K562 (cell line): ENCODE measurements around the gene ADAMTSL2. TPM values are rescaled to one million over a fixed set of nuclear protein-coding genes. Genes with fewer than 3 reads are reported as not detected.
A peak's percentile ranks its signal among the peaks of the same experiment; 100 is the strongest.

Source experiments
- BCOR ChIP-seq: fragments of 450-650 bp; IDR thresholded peaks from 2 replicates; pipeline ENCODE4 v1.6.1; 2016
- CTBP1 ChIP-seq: fragments of 450-650 bp; IDR thresholded peaks from 2 replicates; pipeline ENCODE4 v1.6.1; 2016; ENCODE audit warnings: borderline replicate concordance
- MAX ChIP-seq: sonication (generic); formaldehyde crosslinking; IDR thresholded peaks from 2 replicates; pipeline ENCODE4 v1.9.0; 2022; ENCODE audit warnings: mild to moderate bottlenecking, missing genetic modification reagents
- MBD2 ChIP-seq: sonication (generic); IDR thresholded peaks from 2 replicates; pipeline ENCODE4 v1.6.1; 2016; ENCODE audit warnings: low read depth, borderline replicate concordance
- MTA2 ChIP-seq: fragments of 450-650 bp; IDR thresholded peaks from 2 replicates; pipeline ENCODE4 v1.6.1; 2016; ENCODE audit warnings: low read depth
- MTA3 ChIP-seq: fragments of 450-650 bp; formaldehyde crosslinking; IDR thresholded peaks from 2 replicates; pipeline ENCODE4 v1.6.1; 2017; ENCODE audit warnings: mild to moderate bottlenecking, borderline replicate concordance
- PATZ1 ChIP-seq: fragments of 250-450 bp; sonication (Bioruptor Pico); IDR thresholded peaks from 2 replicates; pipeline ENCODE4 v1.5.0; 2020; ENCODE audit warnings: mild to moderate bottlenecking, borderline replicate concordance
- POLR2AphosphoS5 ChIP-seq: IDR thresholded peaks from 2 replicates; pipeline ENCODE4 v1.6.1; 2011; ENCODE audit warnings: mild to moderate bottlenecking, low read depth, low read length, moderate library complexity; ENCODE audit not compliant: control insufficient read depth, insufficient read depth
- SIN3B ChIP-seq: fragments of 450-650 bp; IDR thresholded peaks from 2 replicates; pipeline ENCODE4 v1.6.1; 2017; ENCODE audit warnings: low read depth, mild to moderate bottlenecking, moderate library complexity
- TAF15 ChIP-seq: fragments of 200-400 bp; formaldehyde crosslinking; IDR thresholded peaks from 2 replicates; pipeline ENCODE4 v1.6.1; 2017; ENCODE audit warnings: mild to moderate bottlenecking, low read depth, low read length, moderate library complexity
- TAL1 ChIP-seq: fragments of 450-650 bp; IDR thresholded peaks from 2 replicates; pipeline ENCODE4 v1.6.1; 2016; ENCODE audit warnings: mild to moderate bottlenecking
- TRIM24 ChIP-seq, 2 experiments: fragments of 450-650 bp; IDR thresholded peaks; 2 replicates each; pipeline ENCODE4 v1.6.1; 2016
- TRIM25 ChIP-seq: fragments of 450-650 bp; IDR thresholded peaks from 2 replicates; pipeline ENCODE4 v1.7.0; 2016; ENCODE audit warnings: borderline replicate concordance
- polyA plus RNA-seq, 8 experiments: library from polyadenylated mRNA; depleted of rRNA in 4 of 8; stranded (reverse) in 5 of 8; unstranded in 3 of 8; fragments of >200 nt; fragmentation: Nextera tagmentation in 2 of 8; fragmentation: Illumina TruSeq in 1 of 8; extraction: Ambion mirVana in 2 of 8; extraction: Trizol in 1 of 8; gene quantifications; 2 replicates each; pipeline versions ENCODE4 v1.2.1 to v1.2.3, GENCODE V29; 2011 to 2014; ENCODE audit warnings: inconsistent platforms in 1 of 8, missing spikeins in 1 of 8
- total RNA-seq, 7 experiments: library from RNA; depleted of rRNA in 6 of 7; stranded (reverse); fragments of >200 nt in 6 of 7; fragmentation: Illumina TruSeq in 2 of 7; extraction: Trizol in 2 of 7; gene quantifications; 2 replicates each; pipeline versions ENCODE4 v1.2.1 to v1.2.3, GENCODE V29; 2011 to 2021; ENCODE audit warnings: low replicate concordance in 1 of 7
- TF ChIP-seq, protein P1 (sequence below): fragments of 450-650 bp; conservative IDR thresholded peaks from 2 replicates; pipeline ENCODE4 v1.6.1; 2016; ENCODE audit warnings: missing genetic modification characterization, low read depth, mild to moderate bottlenecking, control low read depth, missing compliant biosample characterization
- TF ChIP-seq, protein P2 (sequence below): sonication (generic); formaldehyde crosslinking; IDR thresholded peaks from 2 replicates; pipeline ENCODE4 v1.8.0; 2023; ENCODE audit warnings: mild to moderate bottlenecking, missing genetic modification reagents
- TF ChIP-seq, protein P3 (sequence below): fragments of 450-650 bp; IDR thresholded peaks from 2 replicates; pipeline ENCODE4 v1.6.1; 2017; ENCODE audit warnings: antibody characterized with exemption, mild to moderate bottlenecking

The ADAMTSL2 gene
- total and polyA plus RNA-seq, 9 of the 15 experiments (the other 6 are each of a cell fraction or from before 2014, with no cell fraction given), result 0.04 TPM; not detected in 8

DNA sequence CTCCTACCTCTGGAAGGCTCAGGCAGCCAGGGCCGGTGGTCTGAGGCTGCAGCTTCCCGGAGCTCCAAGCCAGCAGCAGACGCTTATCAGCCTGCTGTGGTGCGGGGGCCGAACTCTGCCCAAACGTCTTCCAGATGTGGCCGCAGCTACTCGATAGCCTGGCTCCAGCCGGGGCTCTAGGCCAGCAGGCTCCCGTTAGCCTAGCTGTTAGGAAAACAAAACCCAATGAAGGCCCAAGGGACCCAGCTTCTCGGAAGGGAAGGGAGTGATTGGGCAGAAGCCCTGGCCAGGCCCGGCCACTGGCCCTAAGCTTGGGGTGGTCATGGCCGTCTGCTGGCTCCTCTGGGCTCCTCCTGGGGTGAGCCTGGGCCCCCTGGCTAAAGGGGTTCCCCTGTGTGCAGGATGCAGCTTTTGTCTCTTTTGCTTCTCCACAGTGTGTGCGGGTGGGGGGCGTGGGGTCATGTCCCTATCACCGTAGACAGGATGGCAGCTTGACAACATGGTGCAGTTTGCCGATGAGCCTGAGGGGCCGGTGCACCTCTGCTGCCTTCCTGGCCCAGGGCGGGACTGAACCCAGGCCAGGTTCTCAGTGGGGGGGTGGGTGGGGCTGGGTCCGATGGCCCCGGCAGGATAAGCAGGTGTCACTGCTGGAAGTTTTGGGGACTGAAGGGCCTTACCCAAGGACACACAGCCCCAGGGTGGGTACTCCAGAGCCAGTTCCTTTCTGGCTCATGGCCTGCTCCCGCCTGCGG lies 28.4 kb upstream of the ADAMTSL2 start (continued):
- no peak for TF ChIP-seq TRIM25
- 0 out of 4 replicates have a peak, but pooled peaks of 1 of the 2 experiments have one; percentile 23 for TF ChIP-seq TRIM24 (IDR thresholded peaks at IDR 0.05)
- 0 out of 2 replicates have a peak, but pooled peaks have one; percentile 29 for TF ChIP-seq CTBP1
- TF ChIP-seq MTA2, result peak; percentile 70
- TF ChIP-seq MAX (CRISPR knock-in tag), result 0 out of 2 replicates have a peak, but pooled peaks have one; percentile 41
- no peak for TF ChIP-seq PATZ1 (CRISPR knock-in tag)
- peak; percentile 39; the same call in 1 of the 2 replicates for TF ChIP-seq MTA3
- TF ChIP-seq, protein P1, sequence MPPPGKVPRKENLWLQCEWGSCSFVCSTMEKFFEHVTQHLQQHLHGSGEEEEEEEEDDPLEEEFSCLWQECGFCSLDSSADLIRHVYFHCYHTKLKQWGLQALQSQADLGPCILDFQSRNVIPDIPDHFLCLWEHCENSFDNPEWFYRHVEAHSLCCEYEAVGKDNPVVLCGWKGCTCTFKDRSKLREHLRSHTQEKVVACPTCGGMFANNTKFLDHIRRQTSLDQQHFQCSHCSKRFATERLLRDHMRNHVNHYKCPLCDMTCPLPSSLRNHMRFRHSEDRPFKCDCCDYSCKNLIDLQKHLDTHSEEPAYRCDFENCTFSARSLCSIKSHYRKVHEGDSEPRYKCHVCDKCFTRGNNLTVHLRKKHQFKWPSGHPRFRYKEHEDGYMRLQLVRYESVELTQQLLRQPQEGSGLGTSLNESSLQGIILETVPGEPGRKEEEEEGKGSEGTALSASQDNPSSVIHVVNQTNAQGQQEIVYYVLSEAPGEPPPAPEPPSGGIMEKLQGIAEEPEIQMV (tag), result no peak
- no peak for TF ChIP-seq TAF15
- TF ChIP-seq POLR2AphosphoS5, result peak; percentile 73
- TF ChIP-seq BCOR, result 0 out of 2 replicates have a peak, but pooled peaks have one; percentile 58
- TF ChIP-seq, protein P2, sequence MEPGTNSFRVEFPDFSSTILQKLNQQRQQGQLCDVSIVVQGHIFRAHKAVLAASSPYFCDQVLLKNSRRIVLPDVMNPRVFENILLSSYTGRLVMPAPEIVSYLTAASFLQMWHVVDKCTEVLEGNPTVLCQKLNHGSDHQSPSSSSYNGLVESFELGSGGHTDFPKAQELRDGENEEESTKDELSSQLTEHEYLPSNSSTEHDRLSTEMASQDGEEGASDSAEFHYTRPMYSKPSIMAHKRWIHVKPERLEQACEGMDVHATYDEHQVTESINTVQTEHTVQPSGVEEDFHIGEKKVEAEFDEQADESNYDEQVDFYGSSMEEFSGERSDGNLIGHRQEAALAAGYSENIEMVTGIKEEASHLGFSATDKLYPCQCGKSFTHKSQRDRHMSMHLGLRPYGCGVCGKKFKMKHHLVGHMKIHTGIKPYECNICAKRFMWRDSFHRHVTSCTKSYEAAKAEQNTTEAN, result no peak
- 0 out of 2 replicates have a peak, but pooled peaks have one; percentile 17 for TF ChIP-seq MBD2
- TF ChIP-seq TAL1, result peak; percentile 71
- TF ChIP-seq, protein P3, sequence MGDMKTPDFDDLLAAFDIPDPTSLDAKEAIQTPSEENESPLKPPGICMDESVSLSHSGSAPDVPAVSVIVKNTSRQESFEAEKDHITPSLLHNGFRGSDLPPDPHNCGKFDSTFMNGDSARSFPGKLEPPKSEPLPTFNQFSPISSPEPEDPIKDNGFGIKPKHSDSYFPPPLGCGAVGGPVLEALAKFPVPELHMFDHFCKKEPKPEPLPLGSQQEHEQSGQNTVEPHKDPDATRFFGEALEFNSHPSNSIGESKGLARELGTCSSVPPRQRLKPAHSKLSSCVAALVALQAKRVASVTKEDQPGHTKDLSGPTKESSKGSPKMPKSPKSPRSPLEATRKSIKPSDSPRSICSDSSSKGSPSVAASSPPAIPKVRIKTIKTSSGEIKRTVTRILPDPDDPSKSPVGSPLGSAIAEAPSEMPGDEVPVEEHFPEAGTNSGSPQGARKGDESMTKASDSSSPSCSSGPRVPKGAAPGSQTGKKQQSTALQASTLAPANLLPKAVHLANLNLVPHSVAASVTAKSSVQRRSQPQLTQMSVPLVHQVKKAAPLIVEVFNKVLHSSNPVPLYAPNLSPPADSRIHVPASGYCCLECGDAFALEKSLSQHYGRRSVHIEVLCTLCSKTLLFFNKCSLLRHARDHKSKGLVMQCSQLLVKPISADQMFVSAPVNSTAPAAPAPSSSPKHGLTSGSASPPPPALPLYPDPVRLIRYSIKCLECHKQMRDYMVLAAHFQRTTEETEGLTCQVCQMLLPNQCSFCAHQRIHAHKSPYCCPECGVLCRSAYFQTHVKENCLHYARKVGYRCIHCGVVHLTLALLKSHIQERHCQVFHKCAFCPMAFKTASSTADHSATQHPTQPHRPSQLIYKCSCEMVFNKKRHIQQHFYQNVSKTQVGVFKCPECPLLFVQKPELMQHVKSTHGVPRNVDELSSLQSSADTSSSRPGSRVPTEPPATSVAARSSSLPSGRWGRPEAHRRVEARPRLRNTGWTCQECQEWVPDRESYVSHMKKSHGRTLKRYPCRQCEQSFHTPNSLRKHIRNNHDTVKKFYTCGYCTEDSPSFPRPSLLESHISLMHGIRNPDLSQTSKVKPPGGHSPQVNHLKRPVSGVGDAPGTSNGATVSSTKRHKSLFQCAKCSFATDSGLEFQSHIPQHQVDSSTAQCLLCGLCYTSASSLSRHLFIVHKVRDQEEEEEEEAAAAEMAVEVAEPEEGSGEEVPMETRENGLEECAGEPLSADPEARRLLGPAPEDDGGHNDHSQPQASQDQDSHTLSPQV, result no peak
- no peak for TF ChIP-seq SIN3B
